HG03460 (cell line): Measurements from ENCODE around the gene BEAN1.
"Not testable (repeated sequence)": the region's sequence is repeated elsewhere in the genome, so short reads cannot be mapped to it uniquely, and the experiment has no call there.

Experiments
- ATAC-seq: cut with Tn5 transposase; IDR thresholded peaks from one replicate; pipeline ENCODE4 v1.9.1; 2021; ENCODE audit not compliant: unreplicated experiment

Gene BEAN1

GRCh38 chr16:66484453-66485213 is 57.5 kb downstream of the BEAN1 start:
- ATAC-seq, result no peak

- ATAC-seq, result no peak
These were observed 58.3 kb downstream of the BEAN1 start for GRCh38 chr16:66485376-66485775.

GRCh38 chr16:66486199-66486772 is 59.2 kb downstream of the BEAN1 start:
- no peak for ATAC-seq

- ATAC-seq, result no peak
These were observed 59.9 kb downstream of the BEAN1 start for GRCh38 chr16:66486773-66487579.

GRCh38 chr16:66487580-66488275 is 60.6 kb downstream of the BEAN1 start:
- no peak for ATAC-seq

- ATAC-seq, result no peak
These were observed 61.4 kb downstream of the BEAN1 start for GRCh38 chr16:66488505-66488904.

GRCh38 chr16:66489385-66489784 is 62.3 kb downstream of the BEAN1 start:
- no peak for ATAC-seq

GRCh38 chr16:66489818-66490217 is 62.7 kb downstream of the BEAN1 start:
- no peak for ATAC-seq

GRCh38 chr16:66490774-66491715 is 64.0 kb downstream of the BEAN1 start:
- no peak for ATAC-seq

GRCh38 chr16:66491716-66492064 is 64.6 kb downstream of the BEAN1 start:
- no peak for ATAC-seq

GRCh38 chr16:66493490-66494401 is 66.7 kb downstream of the BEAN1 start:
- ATAC-seq, result no peak

GRCh38 chr16:66494916-66495315 is 67.8 kb downstream of the BEAN1 start:
- ATAC-seq, result no peak

- ATAC-seq, result no peak
These were observed 68.3 kb downstream of the BEAN1 start for GRCh38 chr16:66495440-66495839.

GRCh38 chr16:66496226-66496625 is 69.1 kb downstream of the BEAN1 start:
- ATAC-seq, result not testable (repeated sequence)

- not testable (repeated sequence) for ATAC-seq
These were observed 70.8 kb downstream of the BEAN1 start for GRCh38 chr16:66497921-66498320.

- ATAC-seq, result not testable (repeated sequence)
These were observed 74.5 kb downstream of the BEAN1 start for GRCh38 chr16:66501563-66501962.

- ATAC-seq, result no peak
These were observed 75.2 kb downstream of the BEAN1 start for GRCh38 chr16:66502020-66502913.

- ATAC-seq, result no peak
These were observed 75.9 kb downstream of the BEAN1 start for GRCh38 chr16:66503030-66503429.
